Measurements from ENCODE around the gene DCHS1. TPM values are rescaled to one million over a fixed set of nuclear protein-coding genes. Genes with fewer than 3 reads are reported as not detected.

DCHS1 gene
- total RNA-seq, 1 donor from 2014 or later, result 1.8 TPM

- no peak overlapping the region for H3K4me3 ChIP-seq (ENCODE audit: low read depth, low read length)
- TF ChIP-seq CTCF (conservative IDR thresholded peaks at IDR 0.05; ENCODE audit: low read depth, low read length), result no peak
- DNase-seq (ENCODE audit: low read depth), result no peak
Measured at GRCh38 chr11:6578134-6578533, 77.5 kb downstream of the DCHS1 start.

- TF ChIP-seq CTCF (conservative IDR thresholded peaks at IDR 0.05; ENCODE audit: low read depth, low read length), result no peak
- DNase-seq (ENCODE audit: low read depth), result no peak
- H3K4me3 ChIP-seq (ENCODE audit: low read depth, low read length), result no peak overlapping the region
Measured at GRCh38 chr11:6576471-6577373, 78.9 kb downstream of the DCHS1 start.

GRCh38 chr11:6574816-6575715, 80.5 kb downstream of the DCHS1 start:
- H3K4me3 ChIP-seq (ENCODE audit: low read depth, low read length), result no peak overlapping the region
- TF ChIP-seq CTCF (conservative IDR thresholded peaks at IDR 0.05; ENCODE audit: low read depth, low read length), result no peak
- no peak for DNase-seq (ENCODE audit: low read depth)

GRCh38 chr11:6572215-6572614, 83.4 kb downstream of the DCHS1 start:
- no peak for TF ChIP-seq CTCF (conservative IDR thresholded peaks at IDR 0.05; ENCODE audit: low read depth, low read length)
- DNase-seq (ENCODE audit: low read depth), result peak; percentile 32
- H3K4me3 ChIP-seq (ENCODE audit: low read depth, low read length), result no peak overlapping the region

- no peak for TF ChIP-seq CTCF (conservative IDR thresholded peaks at IDR 0.05; ENCODE audit: low read depth, low read length)
- no peak overlapping the region for H3K4me3 ChIP-seq (ENCODE audit: low read depth, low read length)
- no peak for DNase-seq (ENCODE audit: low read depth)
Measured at GRCh38 chr11:6571434-6572008, 84.1 kb downstream of the DCHS1 start.

Other genes starting within 250 kb of the DCHS1 start
- 24.7 and 28.3 TPM in 2 replicates for gene APBB1, start 236.7 kb downstream of the DCHS1 start, total RNA-seq
- gene HPX, start 214.8 kb downstream of the DCHS1 start, total RNA-seq, result 0.06 and 1.0 TPM in 2 replicates
- gene TRIM3, start 181.9 kb downstream of the DCHS1 start, total RNA-seq, result 10.0 and 31.0 TPM in 2 replicates
- gene ARFIP2, start 174.5 kb downstream of the DCHS1 start, total RNA-seq, result 55.2 and 57.7 TPM in 2 replicates
- 27.0 and 34.9 TPM in 2 replicates for gene TIMM10B, start 174.3 kb downstream of the DCHS1 start, total RNA-seq
- gene DNHD1, start 158.5 kb downstream of the DCHS1 start, total RNA-seq, result 1.0 and 1.2 TPM in 2 replicates
- gene RRP8, start 52.2 kb downstream of the DCHS1 start, total RNA-seq, result 6.7 and 20.5 TPM in 2 replicates
- 118 and 184 TPM in 2 replicates for gene ILK, start 52.0 kb downstream of the DCHS1 start, total RNA-seq
- 108 and 205 TPM in 2 replicates for gene TAF10, start 43.6 kb downstream of the DCHS1 start, total RNA-seq
- gene TPP1, start 36.4 kb downstream of the DCHS1 start, total RNA-seq, result 7.4 and 15.4 TPM in 2 replicates
- gene MRPL17, start 27.5 kb upstream of the DCHS1 start, total RNA-seq, result 44.7 and 62.6 TPM in 2 replicates
- 0.14 TPM in 1 of 2 replicates, not detected in the other for gene OR2AG2, start 116.2 kb upstream of the DCHS1 start, total RNA-seq
- not detected in 2 replicates for gene OR2AG1, start 127.2 kb upstream of the DCHS1 start, total RNA-seq
- 0.07 TPM in 1 of 2 replicates, not detected in the other for gene OR6A2, start 143.9 kb upstream of the DCHS1 start, total RNA-seq
- not detected in 2 replicates for gene OR10A5, start 189.9 kb upstream of the DCHS1 start, total RNA-seq
- not detected in 2 replicates for gene OR10A2, start 207.2 kb upstream of the DCHS1 start, total RNA-seq
- gene OR10A4, start 220.8 kb upstream of the DCHS1 start, total RNA-seq, result not detected in 2 replicates
- 0.35 TPM in 1 of 2 replicates, not detected in the other for gene OR2D2, start 236.7 kb upstream of the DCHS1 start, total RNA-seq

Data from epithelial cell of proximal tubule (primary cell).